HEK293 (cell line): ENCODE data around the gene CAPNS2.

ENCODE experiments used
- CTCF ChIA-PET: fragments of 350-600 bp; formaldehyde crosslinking; extraction: SDS; loops from one replicate; lab custom pipeline; 2021; ENCODE audit warnings: antibody characterized with exemption; lab: Yijun Ruan, JAX
- POLR2A ChIA-PET: fragments of 300-600 bp; formaldehyde crosslinking; extraction: SDS; loops from one replicate; lab custom pipeline; 2020; ENCODE audit warnings: antibody characterized with exemption, inconsistent platforms; lab: Yijun Ruan, JAX
- H3K27ac ChIP-seq: fragments of 200-500 bp; sonication (Bioruptor generic); 2 replicates; pipeline ENCODE4 v1.5.1; 2014; ENCODE audit warnings: low read depth, low read length, control low read depth, inconsistent platforms; ENCODE audit errors: extremely low read depth
- H3K36me3 ChIP-seq, 2 experiments: fragments of 200-500 bp in 1 of 2; sonication (Bioruptor generic) in 1 of 2; 1 replicate in 1 of 2; 2 replicates in 1 of 2; pipeline ENCODE4 v1.5.1; 2014 to 2017; ENCODE audit warnings: inconsistent platforms in 2 of 2, low read length in 2 of 2; ENCODE audit not compliant: control insufficient read depth in 2 of 2, insufficient read depth in 1 of 2
- H3K4me1 ChIP-seq: fragments of 200-500 bp; sonication (Bioruptor generic); 2 replicates; pipeline ENCODE4 v1.5.1; 2014; ENCODE audit warnings: mild to moderate bottlenecking, low read length, inconsistent platforms; ENCODE audit not compliant: control insufficient read depth, insufficient read depth
- H3K4me3 ChIP-seq: 2 replicates; pipeline ENCODE4 v1.5.1; 2011; ENCODE audit warnings: low read depth, mild to moderate bottlenecking, control low read depth, low read length, moderate library complexity
- H3K9me3 ChIP-seq: fragments of 200-500 bp; sonication (Bioruptor generic); 2 replicates; pipeline ENCODE4 v1.5.1; 2014; ENCODE audit warnings: low read depth, low read length, inconsistent platforms; ENCODE audit not compliant: control insufficient read depth, insufficient read depth
- GLI2 ChIP-seq: fragments of 450-650 bp; formaldehyde crosslinking; IDR thresholded peaks from 2 replicates; pipeline ENCODE4; 2017; ENCODE audit warnings: missing biosample characterization, missing genetic modification characterization, low read depth, borderline replicate concordance
- HOXD13 ChIP-seq: sonication (generic); formaldehyde crosslinking; IDR thresholded peaks from 2 replicates; pipeline ENCODE4 v1.8.0; 2022; ENCODE audit warnings: missing genetic modification reagents, borderline replicate concordance
- IKZF3 ChIP-seq: fragments of 450-650 bp; IDR thresholded peaks from 2 replicates; pipeline ENCODE4 v1.5.0; 2018; ENCODE audit warnings: missing biosample characterization, mild to moderate bottlenecking, missing genetic modification characterization, moderate library complexity
- MZF1 ChIP-seq: fragments of 450-650 bp; formaldehyde crosslinking; IDR thresholded peaks from 2 replicates; pipeline ENCODE4 v1.5.1; 2017; ENCODE audit warnings: missing biosample characterization, missing genetic modification characterization, borderline replicate concordance
- OSR2 ChIP-seq: fragments of 450-650 bp; formaldehyde crosslinking; IDR thresholded peaks from 2 replicates; pipeline ENCODE4 v1.5.1; 2016; ENCODE audit warnings: missing biosample characterization, missing genetic modification characterization
- RBAK ChIP-seq: fragments of 450-650 bp; formaldehyde crosslinking; IDR thresholded peaks from 2 replicates; pipeline ENCODE4 v1.5.1; 2016; ENCODE audit warnings: missing biosample characterization, missing genetic modification characterization
- SP7 ChIP-seq: fragments of 450-650 bp; formaldehyde crosslinking; IDR thresholded peaks from 2 replicates; pipeline ENCODE4 v1.5.1; 2016; ENCODE audit warnings: missing biosample characterization, missing genetic modification characterization
- TCF7L2 ChIP-seq: IDR thresholded peaks from 2 replicates; pipeline ENCODE4 v1.6.1; 2011; ENCODE audit warnings: low read depth, mild to moderate bottlenecking, inconsistent platforms, low read length, moderate library complexity, borderline replicate concordance
- ZBTB8A ChIP-seq: fragments of 450-650 bp; formaldehyde crosslinking; IDR thresholded peaks from 2 replicates; pipeline ENCODE4 v1.5.1; 2016; ENCODE audit warnings: missing biosample characterization, missing genetic modification characterization
- ZNF133 ChIP-seq: fragments of 450-650 bp; formaldehyde crosslinking; IDR thresholded peaks from 2 replicates; pipeline ENCODE4 v1.5.1; 2016; ENCODE audit warnings: missing biosample characterization, missing genetic modification characterization
- ZNF223 ChIP-seq: fragments of 450-650 bp; formaldehyde crosslinking; IDR thresholded peaks from 2 replicates; pipeline ENCODE4 v1.5.1; 2016; ENCODE audit warnings: missing biosample characterization, missing genetic modification characterization
- ZNF391 ChIP-seq: fragments of 450-650 bp; formaldehyde crosslinking; IDR thresholded peaks from 2 replicates; pipeline ENCODE4 v1.5.1; 2016; ENCODE audit warnings: low read depth, missing biosample characterization, missing genetic modification characterization, borderline replicate concordance
- ZNF48 ChIP-seq: fragments of 450-650 bp; formaldehyde crosslinking; IDR thresholded peaks from 2 replicates; pipeline ENCODE4 v1.5.1; 2016; ENCODE audit warnings: missing biosample characterization, missing genetic modification characterization
- ZNF561 ChIP-seq: fragments of 450-650 bp; IDR thresholded peaks from 2 replicates; pipeline ENCODE4 v1.5.1; 2018; ENCODE audit warnings: missing biosample characterization, missing genetic modification characterization, borderline replicate concordance
- ZNF701 ChIP-seq: fragments of 450-650 bp; formaldehyde crosslinking; IDR thresholded peaks from 2 replicates; pipeline ENCODE4 v1.5.1; 2016; ENCODE audit warnings: missing biosample characterization, missing genetic modification characterization
- ZNF776 ChIP-seq: fragments of 450-650 bp; formaldehyde crosslinking; IDR thresholded peaks from 2 replicates; pipeline ENCODE4 v1.5.0; 2017; ENCODE audit warnings: missing biosample characterization, missing genetic modification characterization, borderline replicate concordance
- ZNF830 ChIP-seq: fragments of 450-650 bp; IDR thresholded peaks from 2 replicates; pipeline ENCODE4 v1.5.0; 2018; ENCODE audit warnings: missing biosample characterization, missing genetic modification characterization, low read depth, mild to moderate bottlenecking, moderate library complexity
- TF ChIP-seq, protein P1 (sequence below): fragments of 450-650 bp; formaldehyde crosslinking; optimal IDR thresholded peaks from 2 replicates; pipeline ENCODE3; 2016; ENCODE audit warnings: missing biosample characterization, mild to moderate bottlenecking, missing genetic modification characterization
- TF ChIP-seq, protein P2 (sequence below): fragments of 450-650 bp; formaldehyde crosslinking; IDR thresholded peaks from 2 replicates; pipeline ENCODE4 v1.5.1; 2017; ENCODE audit warnings: missing biosample characterization, missing genetic modification characterization
- TF ChIP-seq, protein P3 (sequence below): fragments of 450-650 bp; formaldehyde crosslinking; IDR thresholded peaks from 2 replicates; pipeline ENCODE4 v1.5.1; 2016; ENCODE audit warnings: missing biosample characterization, missing genetic modification characterization
- TF ChIP-seq, protein P4 (sequence below): fragments of 450-650 bp; formaldehyde crosslinking; IDR thresholded peaks from 2 replicates; pipeline ENCODE4 v1.5.1; 2016; ENCODE audit warnings: missing biosample characterization, missing genetic modification characterization
- TF ChIP-seq, protein P5 (sequence below): fragments of 450-650 bp; formaldehyde crosslinking; IDR thresholded peaks from 2 replicates; pipeline ENCODE4 v1.5.1; 2016; ENCODE audit warnings: missing biosample characterization, missing genetic modification characterization
- TF ChIP-seq, protein P6 (sequence below): fragments of 450-650 bp; formaldehyde crosslinking; IDR thresholded peaks from 2 replicates; pipeline ENCODE4 v1.5.0; 2017; ENCODE audit warnings: missing biosample characterization, missing genetic modification characterization, borderline replicate concordance

CAPNS2 gene

DNA sequence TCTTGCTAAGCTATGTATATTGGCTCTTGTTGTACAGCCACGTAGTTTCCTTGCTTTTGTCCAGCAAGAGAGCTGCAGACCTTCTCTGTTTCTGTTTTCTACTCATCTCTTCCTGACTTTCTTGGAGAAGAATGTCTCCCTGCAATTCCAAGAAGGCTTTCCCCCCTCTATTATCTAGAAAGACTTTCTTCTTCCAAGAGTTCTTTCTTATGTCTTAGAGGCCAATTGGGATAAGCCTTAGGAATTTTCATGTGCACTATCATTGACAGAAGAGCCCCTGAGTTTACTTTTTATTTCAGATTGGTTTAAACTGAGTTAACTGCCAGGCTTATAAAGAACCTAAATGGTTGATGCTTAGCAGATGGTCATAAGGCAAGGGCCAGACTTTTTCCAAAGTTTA is 9.0 kb downstream of the CAPNS2 start (continued):
- TF ChIP-seq, protein P1, sequence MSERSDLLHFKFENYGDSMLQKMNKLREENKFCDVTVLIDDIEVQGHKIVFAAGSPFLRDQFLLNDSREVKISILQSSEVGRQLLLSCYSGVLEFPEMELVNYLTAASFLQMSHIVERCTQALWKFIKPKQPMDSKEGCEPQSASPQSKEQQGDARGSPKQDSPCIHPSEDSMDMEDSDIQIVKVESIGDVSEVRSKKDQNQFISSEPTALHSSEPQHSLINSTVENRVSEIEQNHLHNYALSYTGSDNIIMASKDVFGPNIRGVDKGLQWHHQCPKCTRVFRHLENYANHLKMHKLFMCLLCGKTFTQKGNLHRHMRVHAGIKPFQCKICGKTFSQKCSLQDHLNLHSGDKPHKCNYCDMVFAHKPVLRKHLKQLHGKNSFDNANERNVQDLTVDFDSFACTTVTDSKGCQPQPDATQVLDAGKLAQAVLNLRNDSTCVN, result no peak
- no peak for TF ChIP-seq ZNF48 (tag by site-specific recombination)
- no peak for TF ChIP-seq ZBTB8A
- TF ChIP-seq ZNF830, result no peak
- TF ChIP-seq, protein P2, sequence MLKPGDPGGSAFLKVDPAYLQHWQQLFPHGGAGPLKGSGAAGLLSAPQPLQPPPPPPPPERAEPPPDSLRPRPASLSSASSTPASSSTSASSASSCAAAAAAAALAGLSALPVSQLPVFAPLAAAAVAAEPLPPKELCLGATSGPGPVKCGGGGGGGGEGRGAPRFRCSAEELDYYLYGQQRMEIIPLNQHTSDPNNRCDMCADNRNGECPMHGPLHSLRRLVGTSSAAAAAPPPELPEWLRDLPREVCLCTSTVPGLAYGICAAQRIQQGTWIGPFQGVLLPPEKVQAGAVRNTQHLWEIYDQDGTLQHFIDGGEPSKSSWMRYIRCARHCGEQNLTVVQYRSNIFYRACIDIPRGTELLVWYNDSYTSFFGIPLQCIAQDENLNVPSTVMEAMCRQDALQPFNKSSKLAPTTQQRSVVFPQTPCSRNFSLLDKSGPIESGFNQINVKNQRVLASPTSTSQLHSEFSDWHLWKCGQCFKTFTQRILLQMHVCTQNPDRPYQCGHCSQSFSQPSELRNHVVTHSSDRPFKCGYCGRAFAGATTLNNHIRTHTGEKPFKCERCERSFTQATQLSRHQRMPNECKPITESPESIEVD (tag by site-specific recombination), result no peak
- no peak for TF ChIP-seq GLI2 (tag by site-specific recombination)
- TF ChIP-seq ZNF701, result no peak
- TF ChIP-seq HOXD13 (CRISPR knock-in tag), result no peak
- no peak for TF ChIP-seq ZNF223 (tag by site-specific recombination)
- TF ChIP-seq ZNF133 (tag by site-specific recombination), result no peak
- no peak for TF ChIP-seq TCF7L2
- no peak for TF ChIP-seq RBAK (tag by site-specific recombination)

DNA sequence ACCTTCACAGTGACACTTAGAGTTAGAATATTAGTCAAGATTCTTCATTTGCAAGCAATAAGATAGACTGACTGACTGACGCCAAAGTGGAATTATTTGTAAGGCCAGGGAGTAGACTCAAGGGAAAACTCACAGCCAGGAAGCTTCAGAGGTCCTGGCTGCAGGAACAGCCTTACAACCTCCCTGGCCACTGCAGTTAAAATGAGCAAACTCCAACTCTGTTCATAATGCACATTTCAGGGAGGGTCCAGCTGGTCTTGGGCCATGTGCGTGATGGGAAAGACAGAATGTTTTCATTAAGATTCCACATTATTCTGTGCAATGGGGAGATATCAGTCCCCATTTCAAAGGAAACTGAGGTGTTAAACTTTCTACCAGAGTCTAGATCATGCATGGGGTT is 9.9 kb downstream of the CAPNS2 start:
- Histone ChIP-seq H3K27ac (no peak overlapping the region), H3K4me1 (no peaks in the 10 kb centered on the region), H3K4me3 (no peak overlapping the region), H3K9me3 (no peaks in the 10 kb centered on the region), H3K36me3 (peaks cover 0 to 20% of the 10 kb centered on the region in 2 experiments; a peak in 1 of 3 replicates)
- ChIA-PET CTCF (interaction anchor here (3.1 kb wide), 1 partner anchor 111 kb away, joined by 9 read pairs; no protein-coding TSS in a partner anchor), POLR2A (no interaction called here)
- TF ChIP-seq SP7 (tag by site-specific recombination), result no peak
- TF ChIP-seq, protein P3, sequence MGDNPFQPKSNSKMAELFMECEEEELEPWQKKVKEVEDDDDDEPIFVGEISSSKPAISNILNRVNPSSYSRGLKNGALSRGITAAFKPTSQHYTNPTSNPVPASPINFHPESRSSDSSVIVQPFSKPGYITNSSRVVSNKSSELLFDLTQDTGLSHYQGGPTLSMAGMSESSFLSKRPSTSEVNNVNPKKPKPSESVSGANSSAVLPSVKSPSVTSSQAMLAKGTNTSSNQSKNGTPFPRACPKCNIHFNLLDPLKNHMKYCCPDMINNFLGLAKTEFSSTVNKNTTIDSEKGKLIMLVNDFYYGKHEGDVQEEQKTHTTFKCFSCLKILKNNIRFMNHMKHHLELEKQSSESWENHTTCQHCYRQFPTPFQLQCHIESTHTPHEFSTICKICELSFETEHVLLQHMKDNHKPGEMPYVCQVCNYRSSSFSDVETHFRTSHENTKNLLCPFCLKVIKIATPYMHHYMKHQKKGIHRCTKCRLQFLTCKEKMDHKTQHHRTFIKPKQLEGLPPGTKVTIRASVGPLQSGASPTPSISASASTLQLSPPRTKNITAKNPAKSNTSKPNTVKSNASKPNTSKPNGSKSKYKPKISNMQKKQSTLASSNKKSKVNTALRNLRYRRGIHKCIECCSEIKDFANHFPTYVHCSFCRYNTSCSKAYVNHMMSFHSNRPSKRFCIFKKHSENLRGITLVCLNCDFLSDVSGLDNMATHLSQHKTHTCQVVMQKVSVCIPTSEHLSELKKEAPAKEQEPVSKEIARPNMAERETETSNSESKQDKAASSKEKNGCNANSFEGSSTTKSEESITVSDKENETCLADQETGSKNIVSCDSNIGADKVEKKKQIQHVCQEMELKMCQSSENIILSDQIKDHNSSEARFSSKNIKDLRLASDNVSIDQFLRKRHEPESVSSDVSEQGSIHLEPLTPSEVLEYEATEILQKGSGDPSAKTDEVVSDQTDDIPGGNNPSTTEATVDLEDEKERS (tag by site-specific recombination), result no peak
- no peak for TF ChIP-seq ZNF561 (tag by site-specific recombination)
- TF ChIP-seq OSR2, result no peak
- TF ChIP-seq, protein P4, sequence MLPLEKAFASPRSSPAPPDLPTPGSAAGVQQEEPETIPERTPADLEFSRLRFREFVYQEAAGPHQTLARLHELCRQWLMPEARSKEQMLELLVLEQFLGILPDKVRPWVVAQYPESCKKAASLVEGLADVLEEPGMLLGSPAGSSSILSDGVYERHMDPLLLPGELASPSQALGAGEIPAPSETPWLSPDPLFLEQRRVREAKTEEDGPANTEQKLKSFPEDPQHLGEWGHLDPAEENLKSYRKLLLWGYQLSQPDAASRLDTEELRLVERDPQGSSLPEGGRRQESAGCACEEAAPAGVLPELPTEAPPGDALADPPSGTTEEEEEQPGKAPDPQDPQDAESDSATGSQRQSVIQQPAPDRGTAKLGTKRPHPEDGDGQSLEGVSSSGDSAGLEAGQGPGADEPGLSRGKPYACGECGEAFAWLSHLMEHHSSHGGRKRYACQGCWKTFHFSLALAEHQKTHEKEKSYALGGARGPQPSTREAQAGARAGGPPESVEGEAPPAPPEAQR (tag by site-specific recombination), result no peak
- TF ChIP-seq ZNF391 (tag by site-specific recombination), result no peak
- no peak for TF ChIP-seq ZNF776 (tag by site-specific recombination)
- TF ChIP-seq, protein P5, sequence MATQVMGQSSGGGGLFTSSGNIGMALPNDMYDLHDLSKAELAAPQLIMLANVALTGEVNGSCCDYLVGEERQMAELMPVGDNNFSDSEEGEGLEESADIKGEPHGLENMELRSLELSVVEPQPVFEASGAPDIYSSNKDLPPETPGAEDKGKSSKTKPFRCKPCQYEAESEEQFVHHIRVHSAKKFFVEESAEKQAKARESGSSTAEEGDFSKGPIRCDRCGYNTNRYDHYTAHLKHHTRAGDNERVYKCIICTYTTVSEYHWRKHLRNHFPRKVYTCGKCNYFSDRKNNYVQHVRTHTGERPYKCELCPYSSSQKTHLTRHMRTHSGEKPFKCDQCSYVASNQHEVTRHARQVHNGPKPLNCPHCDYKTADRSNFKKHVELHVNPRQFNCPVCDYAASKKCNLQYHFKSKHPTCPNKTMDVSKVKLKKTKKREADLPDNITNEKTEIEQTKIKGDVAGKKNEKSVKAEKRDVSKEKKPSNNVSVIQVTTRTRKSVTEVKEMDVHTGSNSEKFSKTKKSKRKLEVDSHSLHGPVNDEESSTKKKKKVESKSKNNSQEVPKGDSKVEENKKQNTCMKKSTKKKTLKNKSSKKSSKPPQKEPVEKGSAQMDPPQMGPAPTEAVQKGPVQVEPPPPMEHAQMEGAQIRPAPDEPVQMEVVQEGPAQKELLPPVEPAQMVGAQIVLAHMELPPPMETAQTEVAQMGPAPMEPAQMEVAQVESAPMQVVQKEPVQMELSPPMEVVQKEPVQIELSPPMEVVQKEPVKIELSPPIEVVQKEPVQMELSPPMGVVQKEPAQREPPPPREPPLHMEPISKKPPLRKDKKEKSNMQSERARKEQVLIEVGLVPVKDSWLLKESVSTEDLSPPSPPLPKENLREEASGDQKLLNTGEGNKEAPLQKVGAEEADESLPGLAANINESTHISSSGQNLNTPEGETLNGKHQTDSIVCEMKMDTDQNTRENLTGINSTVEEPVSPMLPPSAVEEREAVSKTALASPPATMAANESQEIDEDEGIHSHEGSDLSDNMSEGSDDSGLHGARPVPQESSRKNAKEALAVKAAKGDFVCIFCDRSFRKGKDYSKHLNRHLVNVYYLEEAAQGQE, result no peak
- no peak for TF ChIP-seq MZF1 (tag by site-specific recombination)
- no peak for TF ChIP-seq IKZF3 (tag by site-specific recombination)
- TF ChIP-seq, protein P6, sequence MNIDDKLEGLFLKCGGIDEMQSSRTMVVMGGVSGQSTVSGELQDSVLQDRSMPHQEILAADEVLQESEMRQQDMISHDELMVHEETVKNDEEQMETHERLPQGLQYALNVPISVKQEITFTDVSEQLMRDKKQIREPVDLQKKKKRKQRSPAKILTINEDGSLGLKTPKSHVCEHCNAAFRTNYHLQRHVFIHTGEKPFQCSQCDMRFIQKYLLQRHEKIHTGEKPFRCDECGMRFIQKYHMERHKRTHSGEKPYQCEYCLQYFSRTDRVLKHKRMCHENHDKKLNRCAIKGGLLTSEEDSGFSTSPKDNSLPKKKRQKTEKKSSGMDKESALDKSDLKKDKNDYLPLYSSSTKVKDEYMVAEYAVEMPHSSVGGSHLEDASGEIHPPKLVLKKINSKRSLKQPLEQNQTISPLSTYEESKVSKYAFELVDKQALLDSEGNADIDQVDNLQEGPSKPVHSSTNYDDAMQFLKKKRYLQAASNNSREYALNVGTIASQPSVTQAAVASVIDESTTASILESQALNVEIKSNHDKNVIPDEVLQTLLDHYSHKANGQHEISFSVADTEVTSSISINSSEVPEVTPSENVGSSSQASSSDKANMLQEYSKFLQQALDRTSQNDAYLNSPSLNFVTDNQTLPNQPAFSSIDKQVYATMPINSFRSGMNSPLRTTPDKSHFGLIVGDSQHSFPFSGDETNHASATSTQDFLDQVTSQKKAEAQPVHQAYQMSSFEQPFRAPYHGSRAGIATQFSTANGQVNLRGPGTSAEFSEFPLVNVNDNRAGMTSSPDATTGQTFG (tag by site-specific recombination), result no peak
